HepG2 (cell line): ENCODE data around the gene USP10. TPM values are rescaled to one million over a fixed set of nuclear protein-coding genes. Genes with fewer than 3 reads are reported as not detected.

ENCODE experiments used
- ARNTL ChIP-seq: sonication (generic); formaldehyde crosslinking; IDR thresholded peaks from 2 replicates; pipeline ENCODE4 v1.4.0; 2020; ENCODE audit warnings: mild to moderate bottlenecking, missing genetic modification reagents
- ATF1 ChIP-seq: IDR thresholded peaks from 2 replicates; pipeline ENCODE4 v1.6.1; 2016; ENCODE audit warnings: mild to moderate bottlenecking, control low read depth
- GATA4 ChIP-seq: sonication (generic); IDR thresholded peaks from 2 replicates; pipeline ENCODE4 v1.6.1; 2016; ENCODE audit warnings: antibody characterized with exemption, low read depth, borderline replicate concordance
- GATAD1 ChIP-seq: IDR thresholded peaks from 2 replicates; pipeline ENCODE4 v1.6.1; 2016; ENCODE audit warnings: missing genetic modification reagents, missing compliant biosample characterization
- HIVEP1 ChIP-seq: sonication (generic); formaldehyde crosslinking; IDR thresholded peaks from 2 replicates; pipeline ENCODE4 v1.4.0; 2020; ENCODE audit warnings: mild to moderate bottlenecking, missing genetic modification reagents
- KMT2B ChIP-seq: IDR thresholded peaks from 2 replicates; pipeline ENCODE4 v1.6.1; 2016; ENCODE audit warnings: missing genetic modification reagents, missing compliant biosample characterization
- MED1 ChIP-seq: sonication (generic); formaldehyde crosslinking; IDR thresholded peaks from 2 replicates; pipeline ENCODE4 v1.4.0; 2020; ENCODE audit warnings: missing genetic modification reagents
- NR3C1 ChIP-seq: sonication (generic); formaldehyde crosslinking; IDR thresholded peaks from 2 replicates; pipeline ENCODE4 v1.4.0; 2020; ENCODE audit warnings: missing genetic modification reagents
- PHF20 ChIP-seq: sonication (generic); formaldehyde crosslinking; IDR thresholded peaks from 2 replicates; pipeline ENCODE4 v1.5.0; 2020; ENCODE audit warnings: mild to moderate bottlenecking, missing genetic modification reagents
- PHF21A ChIP-seq: sonication (generic); formaldehyde crosslinking; IDR thresholded peaks from 2 replicates; pipeline ENCODE4 v1.5.0; 2020; ENCODE audit warnings: mild to moderate bottlenecking, missing genetic modification reagents
- PTBP1 ChIP-seq: fragments of 200-400 bp; formaldehyde crosslinking; IDR thresholded peaks from 2 replicates; pipeline ENCODE4 v1.6.1; 2018; ENCODE audit warnings: low read length, low read depth; ENCODE audit not compliant: poor library complexity, severe bottlenecking
- RFX3 ChIP-seq: IDR thresholded peaks from 2 replicates; pipeline ENCODE4 v1.6.1; 2016; ENCODE audit warnings: missing biosample characterization, missing genetic modification reagents
- SP4 ChIP-seq: sonication (generic); formaldehyde crosslinking; IDR thresholded peaks from 2 replicates; pipeline ENCODE4 v1.8.1; 2023; ENCODE audit warnings: mild to moderate bottlenecking, missing genetic modification reagents
- SRF ChIP-seq: IDR thresholded peaks from 2 replicates; pipeline ENCODE4 v1.6.1; 2011; ENCODE audit warnings: mild to moderate bottlenecking, low read depth, low read length, moderate library complexity
- SRSF1 ChIP-seq: fragments of 200-400 bp; formaldehyde crosslinking; optimal IDR thresholded peaks from 2 replicates; pipeline ENCODE3; 2017; ENCODE audit warnings: mild to moderate bottlenecking, low read depth, low read length, moderate library complexity
- TAF1 ChIP-seq: sonication (generic); formaldehyde crosslinking; IDR thresholded peaks from 2 replicates; pipeline ENCODE4 v1.4.0; 2020; ENCODE audit warnings: missing genetic modification reagents
- ZBTB3 ChIP-seq: sonication (generic); formaldehyde crosslinking; IDR thresholded peaks from 2 replicates; pipeline ENCODE4 v1.4.0; 2020; ENCODE audit warnings: low read depth, mild to moderate bottlenecking, moderate library complexity, missing genetic modification reagents, borderline replicate concordance
- ZNF263 ChIP-seq: sonication (generic); formaldehyde crosslinking; IDR thresholded peaks from 2 replicates; pipeline ENCODE4 v1.4.0; 2020; ENCODE audit warnings: missing genetic modification reagents
- ZNF30 ChIP-seq: sonication (generic); formaldehyde crosslinking; IDR thresholded peaks from 2 replicates; pipeline ENCODE4 v1.5.0; 2020; ENCODE audit warnings: mild to moderate bottlenecking, missing genetic modification reagents
- ZNF777 ChIP-seq: sonication (generic); formaldehyde crosslinking; IDR thresholded peaks from 2 replicates; pipeline ENCODE4 v1.4.0; 2020; ENCODE audit warnings: missing genetic modification reagents
- ZNF878 ChIP-seq: sonication (generic); formaldehyde crosslinking; IDR thresholded peaks from 2 replicates; pipeline ENCODE4 v1.8.1; 2023; ENCODE audit warnings: mild to moderate bottlenecking, missing genetic modification reagents, moderate library complexity
- polyA plus RNA-seq, 8 experiments: library from polyadenylated mRNA; depleted of rRNA in 3 of 8; stranded (reverse) in 7 of 8; unstranded in 1 of 8; fragments of >200 nt; fragmentation: Illumina TruSeq in 4 of 8; extraction: Trizol in 4 of 8; gene quantifications; 2 replicates each; pipeline versions ENCODE4 v1.2.1 to v1.2.3, GENCODE V29; 2011 to 2016; ENCODE audit warnings: low read depth in 4 of 8, missing spikeins in 1 of 8, mixed read lengths in 1 of 8; ENCODE audit not compliant: insufficient read depth in 1 of 8
- total RNA-seq, 5 experiments: library from RNA; depleted of rRNA; stranded (reverse); fragments of >200 nt; fragmentation: Illumina TruSeq; extraction: Trizol; gene quantifications; 2 replicates each; pipeline ENCODE4 v1.2.3, GENCODE V29; 2016; ENCODE audit warnings: low read depth in 1 of 5
- TF ChIP-seq, protein P1 (sequence below): sonication (generic); formaldehyde crosslinking; IDR thresholded peaks from 2 replicates; pipeline ENCODE4 v1.4.0; 2020; ENCODE audit warnings: missing genetic modification reagents, borderline replicate concordance
- TF ChIP-seq, protein P2 (sequence below): IDR thresholded peaks from 2 replicates; pipeline ENCODE4 v1.6.1; 2016; ENCODE audit warnings: low read depth
- TF ChIP-seq, protein P3 (sequence below): sonication (generic); formaldehyde crosslinking; IDR thresholded peaks from 2 replicates; pipeline ENCODE4 v1.8.1; 2023; ENCODE audit warnings: mild to moderate bottlenecking, missing genetic modification reagents

The USP10 gene
- total and polyA plus RNA-seq, 2 of the 13 experiments (the other 11 are each of a cell fraction or from before 2014, with no cell fraction given) = 79.1 to 122 TPM

DNA sequence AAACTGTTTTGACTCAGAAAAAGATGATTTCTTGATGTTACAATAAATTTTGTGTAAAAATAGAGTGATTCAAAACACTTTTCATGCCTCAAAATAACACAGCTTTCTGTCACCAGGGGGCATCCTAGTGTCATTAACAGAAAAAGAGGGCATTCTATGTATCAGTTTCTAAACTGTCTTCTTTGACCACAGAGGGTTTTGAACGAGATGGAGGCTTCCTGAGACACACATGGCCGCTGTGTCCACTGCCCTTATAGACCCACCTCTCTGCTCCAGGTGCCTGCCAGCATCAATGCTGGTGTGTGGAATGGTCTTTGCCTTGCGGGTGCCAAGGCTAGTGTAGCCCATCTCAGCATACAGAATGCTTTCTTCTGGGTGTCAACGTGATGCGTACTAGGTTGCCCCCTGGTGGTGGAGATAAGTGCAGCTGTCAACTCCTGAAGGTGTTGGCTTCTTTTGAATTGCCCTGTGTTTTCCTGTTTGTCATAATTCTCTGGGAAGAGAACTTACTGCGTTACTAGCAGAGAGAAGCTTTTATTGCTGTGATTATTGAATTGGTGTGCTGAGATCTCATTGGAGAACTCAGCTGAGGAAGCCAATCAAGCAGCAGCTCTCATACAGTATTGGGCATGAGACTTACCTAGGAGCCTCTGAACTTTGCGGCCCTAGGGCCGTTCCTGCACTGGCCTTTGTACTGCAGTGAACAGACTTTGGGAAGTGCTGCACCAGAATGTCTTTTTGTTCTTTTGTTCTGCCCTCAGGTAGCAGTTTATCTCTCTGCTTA, 38.6 kb downstream of the USP10 start (continued):
- TF ChIP-seq, protein P1, sequence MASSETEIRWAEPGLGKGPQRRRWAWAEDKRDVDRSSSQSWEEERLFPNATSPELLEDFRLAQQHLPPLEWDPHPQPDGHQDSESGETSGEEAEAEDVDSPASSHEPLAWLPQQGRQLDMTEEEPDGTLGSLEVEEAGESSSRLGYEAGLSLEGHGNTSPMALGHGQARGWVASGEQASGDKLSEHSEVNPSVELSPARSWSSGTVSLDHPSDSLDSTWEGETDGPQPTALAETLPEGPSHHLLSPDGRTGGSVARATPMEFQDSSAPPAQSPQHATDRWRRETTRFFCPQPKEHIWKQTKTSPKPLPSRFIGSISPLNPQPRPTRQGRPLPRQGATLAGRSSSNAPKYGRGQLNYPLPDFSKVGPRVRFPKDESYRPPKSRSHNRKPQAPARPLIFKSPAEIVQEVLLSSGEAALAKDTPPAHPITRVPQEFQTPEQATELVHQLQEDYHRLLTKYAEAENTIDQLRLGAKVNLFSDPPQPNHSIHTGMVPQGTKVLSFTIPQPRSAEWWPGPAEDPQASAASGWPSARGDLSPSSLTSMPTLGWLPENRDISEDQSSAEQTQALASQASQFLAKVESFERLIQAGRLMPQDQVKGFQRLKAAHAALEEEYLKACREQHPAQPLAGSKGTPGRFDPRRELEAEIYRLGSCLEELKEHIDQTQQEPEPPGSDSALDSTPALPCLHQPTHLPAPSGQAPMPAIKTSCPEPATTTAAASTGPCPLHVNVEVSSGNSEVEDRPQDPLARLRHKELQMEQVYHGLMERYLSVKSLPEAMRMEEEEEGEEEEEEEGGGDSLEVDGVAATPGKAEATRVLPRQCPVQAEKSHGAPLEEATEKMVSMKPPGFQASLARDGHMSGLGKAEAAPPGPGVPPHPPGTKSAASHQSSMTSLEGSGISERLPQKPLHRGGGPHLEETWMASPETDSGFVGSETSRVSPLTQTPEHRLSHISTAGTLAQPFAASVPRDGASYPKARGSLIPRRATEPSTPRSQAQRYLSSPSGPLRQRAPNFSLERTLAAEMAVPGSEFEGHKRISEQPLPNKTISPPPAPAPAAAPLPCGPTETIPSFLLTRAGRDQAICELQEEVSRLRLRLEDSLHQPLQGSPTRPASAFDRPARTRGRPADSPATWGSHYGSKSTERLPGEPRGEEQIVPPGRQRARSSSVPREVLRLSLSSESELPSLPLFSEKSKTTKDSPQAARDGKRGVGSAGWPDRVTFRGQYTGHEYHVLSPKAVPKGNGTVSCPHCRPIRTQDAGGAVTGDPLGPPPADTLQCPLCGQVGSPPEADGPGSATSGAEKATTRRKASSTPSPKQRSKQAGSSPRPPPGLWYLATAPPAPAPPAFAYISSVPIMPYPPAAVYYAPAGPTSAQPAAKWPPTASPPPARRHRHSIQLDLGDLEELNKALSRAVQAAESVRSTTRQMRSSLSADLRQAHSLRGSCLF = no peak
- TF ChIP-seq ZNF777 (CRISPR knock-in tag) (no peak), MED1 (CRISPR knock-in tag) (0 out of 2 replicates have a peak, but pooled peaks have one; percentile 17), ZBTB3 (CRISPR knock-in tag) (no peak), GATA4 (no peak), ZNF30 (CRISPR knock-in tag) (no peak), SRF (no peak), ZNF263 (CRISPR knock-in tag) (no peak), ARNTL (CRISPR knock-in tag) (0 out of 2 replicates have a peak, but pooled peaks have one; percentile 27), ATF1 (CRISPR knock-in tag) (no peak), SRSF1 (no peak), PHF20 (CRISPR knock-in tag) (no peak), ZNF878 (CRISPR knock-in tag) (no peak), PHF21A (CRISPR knock-in tag) (no peak), TAF1 (CRISPR knock-in tag) (no peak), NR3C1 (CRISPR knock-in tag) (no peak), PTBP1 (no peak), SP4 (0 out of 2 replicates have a peak, but pooled peaks have one; percentile 33), GATAD1 (CRISPR knock-in tag) (0 out of 2 replicates have a peak, but pooled peaks have one; percentile 34), RFX3 (CRISPR knock-in tag) (no peak), HIVEP1 (CRISPR knock-in tag) (no peak), KMT2B (no peak)
- TF ChIP-seq, protein P2, sequence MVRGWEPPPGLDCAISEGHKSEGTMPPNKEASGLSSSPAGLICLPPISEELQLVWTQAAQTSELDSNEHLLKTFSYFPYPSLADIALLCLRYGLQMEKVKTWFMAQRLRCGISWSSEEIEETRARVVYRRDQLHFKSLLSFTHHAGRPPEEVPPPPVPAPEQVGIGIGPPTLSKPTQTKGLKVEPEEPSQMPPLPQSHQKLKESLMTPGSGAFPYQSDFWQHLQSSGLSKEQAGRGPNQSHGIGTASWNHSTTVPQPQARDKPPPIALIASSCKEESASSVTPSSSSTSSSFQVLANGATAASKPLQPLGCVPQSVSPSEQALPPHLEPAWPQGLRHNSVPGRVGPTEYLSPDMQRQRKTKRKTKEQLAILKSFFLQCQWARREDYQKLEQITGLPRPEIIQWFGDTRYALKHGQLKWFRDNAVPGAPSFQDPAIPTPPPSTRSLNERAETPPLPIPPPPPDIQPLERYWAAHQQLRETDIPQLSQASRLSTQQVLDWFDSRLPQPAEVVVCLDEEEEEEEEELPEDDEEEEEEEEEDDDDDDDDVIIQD (CRISPR knock-in tag) = no peak; the same call in 1 of the 2 replicates
- TF ChIP-seq, protein P3, sequence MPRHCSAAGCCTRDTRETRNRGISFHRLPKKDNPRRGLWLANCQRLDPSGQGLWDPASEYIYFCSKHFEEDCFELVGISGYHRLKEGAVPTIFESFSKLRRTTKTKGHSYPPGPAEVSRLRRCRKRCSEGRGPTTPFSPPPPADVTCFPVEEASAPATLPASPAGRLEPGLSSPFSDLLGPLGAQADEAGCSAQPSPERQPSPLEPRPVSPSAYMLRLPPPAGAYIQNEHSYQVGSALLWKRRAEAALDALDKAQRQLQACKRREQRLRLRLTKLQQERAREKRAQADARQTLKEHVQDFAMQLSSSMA = 0 out of 2 replicates have a peak, but pooled peaks have one; percentile 48
